ENCODE data around the gene MBD3.

MBD3 gene

GRCh38 chr19:1591421-1592023 lies 1.1 kb downstream of the MBD3 start:
- TF ChIP-seq ZIC2 (tag by site-specific recombination; IDR thresholded peaks at IDR 0.05) = peak; percentile 82
- peak; percentile 60 for TF ChIP-seq GLIS1 (tag by site-specific recombination; IDR thresholded peaks at IDR 0.05)
- 0 out of 2 replicates have a peak, but pooled peaks have one; percentile 0 for TF ChIP-seq KLF9 (tag by site-specific recombination; IDR thresholded peaks at IDR 0.05; ENCODE audit: low read depth)
- TF ChIP-seq ZFP41 (tag by site-specific recombination; IDR thresholded peaks at IDR 0.05; ENCODE audit: borderline replicate concordance) = no peak
- Histone ChIP-seq H3K27ac (ENCODE audit: extremely low read depth, low read depth, low read length) (peak overlapping the region; percentile 100), H3K36me3 (ENCODE audit: control insufficient read depth in 2 of 2, insufficient read depth in 1 of 2, low read length in 2 of 2) (peaks cover 10 to 21% of the 10 kb centered on the region in 2 experiments; a peak in 2 of 3 replicates), H3K4me1 (ENCODE audit: control insufficient read depth, insufficient read depth, low read length) (no peaks in the 10 kb centered on the region), H3K9me3 (ENCODE audit: control insufficient read depth, insufficient read depth, low read depth, low read length) (no peaks in the 10 kb centered on the region), H3K4me3 (ENCODE audit: low read depth, low read length) (peak overlapping the region; percentile 84)
- POLR2A ChIA-PET = interaction anchor here (0.6 to 1.6 kb wide), 3 partner anchors 10 to 61 kb away, joined by 3 to 7 read pairs (median 6); partner anchors contain the start of genes TCF3 and UQCR11
- CTCF ChIA-PET = interaction anchor here (0.5 to 1.3 kb wide), 4 partner anchors 33 to 203 kb away, joined by 3 to 6 read pairs (median 4); no protein-coding TSS in a partner anchor

DNA sequence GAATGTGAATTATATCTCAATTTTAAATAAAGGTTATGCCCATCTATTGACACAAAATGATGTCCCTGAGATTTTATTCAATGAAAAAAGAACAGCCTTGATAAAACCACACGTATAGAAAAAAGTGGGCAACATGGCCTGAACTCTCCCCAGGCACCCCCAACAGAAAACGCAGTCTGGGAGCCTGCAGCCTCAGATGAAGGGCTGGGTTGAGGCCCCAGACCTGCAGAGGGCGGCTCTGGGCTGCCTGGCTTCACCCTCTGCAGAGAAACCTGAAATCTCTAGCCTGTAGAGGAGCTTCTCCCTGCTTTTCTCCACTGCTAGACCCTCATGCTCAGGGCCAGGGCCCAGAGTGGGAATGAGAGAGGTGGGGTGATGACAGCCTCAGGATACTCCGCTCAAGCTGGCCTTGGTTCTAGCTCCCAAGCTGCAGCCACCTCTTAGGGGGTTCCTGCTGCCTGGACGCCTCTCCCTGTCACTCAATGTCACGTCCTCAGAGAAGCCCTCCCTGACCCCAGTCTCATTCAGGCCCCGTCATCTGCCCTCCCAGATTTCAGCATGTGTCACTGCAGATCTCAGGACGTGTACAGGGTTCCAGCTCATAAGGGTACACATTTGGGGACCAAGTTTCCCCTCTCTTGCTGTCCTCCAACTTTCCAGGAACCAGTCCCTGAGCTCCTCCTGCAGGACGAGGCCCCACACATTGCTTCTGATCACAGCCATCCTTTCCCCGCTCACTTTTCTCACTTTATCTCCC lies 1.8 kb downstream of the MBD3 start:
- POLR2A ChIA-PET = interaction anchor here (0.5 to 1.6 kb wide), 4 partner anchors 9 to 118 kb away, joined by 3 to 7 read pairs (median 4); partner anchors contain the start of genes TCF3 and UQCR11
- CTCF ChIA-PET = interaction anchor here (0.5 to 2.0 kb wide), 7 partner anchors 15 to 235 kb away, joined by 3 to 8 read pairs (median 4); no protein-coding TSS in a partner anchor
- Histone ChIP-seq H3K4me1 (ENCODE audit: control insufficient read depth, insufficient read depth, low read length) (no peaks in the 10 kb centered on the region), H3K36me3 (ENCODE audit: control insufficient read depth in 2 of 2, insufficient read depth in 1 of 2, low read length in 2 of 2) (peaks cover 7 to 23% of the 10 kb centered on the region in 2 experiments; a peak in 2 of 3 replicates), H3K4me3 (ENCODE audit: low read depth, low read length) (peak overlapping the region; percentile 84), H3K27ac (ENCODE audit: extremely low read depth, low read depth, low read length) (peak overlapping the region; percentile 100), H3K9me3 (ENCODE audit: control insufficient read depth, insufficient read depth, low read depth, low read length) (no peaks in the 10 kb centered on the region)
- peak; percentile 34; the same call in 1 of the 2 replicates for TF ChIP-seq ZSCAN30 (tag by site-specific recombination; IDR thresholded peaks at IDR 0.05)
- TF ChIP-seq ZBTB20 (tag by site-specific recombination; IDR thresholded peaks at IDR 0.05) = peak; percentile 64
- no peak for TF ChIP-seq ZNF157 (tag by site-specific recombination; IDR thresholded peaks at IDR 0.05)
- no peak for TF ChIP-seq BCL11B (tag by site-specific recombination; IDR thresholded peaks at IDR 0.05; ENCODE audit: low read depth)
- TF ChIP-seq CTCF (tag by site-specific recombination; IDR thresholded peaks at IDR 0.05) = 0 out of 2 replicates have a peak, but pooled peaks have one; percentile 22
- TF ChIP-seq IKZF3 (tag by site-specific recombination; IDR thresholded peaks at IDR 0.05) = 0 out of 2 replicates have a peak, but pooled peaks have one; percentile 9
- 0 out of 2 replicates have a peak, but pooled peaks have one; percentile 3 for TF ChIP-seq ZXDB (tag by site-specific recombination; IDR thresholded peaks at IDR 0.05)
- 0 out of 2 replicates have a peak, but pooled peaks have one; percentile 9 for TF ChIP-seq ZNF2 (tag by site-specific recombination; IDR thresholded peaks at IDR 0.05)
- TF ChIP-seq ZNF184 (tag by site-specific recombination; IDR thresholded peaks at IDR 0.05) = 0 out of 2 replicates have a peak, but pooled peaks have one; percentile 27
- TF ChIP-seq TRIM28 (IDR thresholded peaks at IDR 0.05; ENCODE audit: borderline replicate concordance, low read length) = no peak
- TF ChIP-seq PRDM10 (tag by site-specific recombination; IDR thresholded peaks at IDR 0.05) = peak; percentile 85
- TF ChIP-seq ZNF354C (tag by site-specific recombination; IDR thresholded peaks at IDR 0.05; ENCODE audit: borderline replicate concordance, low read depth) = no peak
- peak; percentile 92 for TF ChIP-seq ZNF335 (tag by site-specific recombination; conservative IDR thresholded peaks at IDR 0.05)
- peak; percentile 49 for TF ChIP-seq ZBTB8A (tag by site-specific recombination; IDR thresholded peaks at IDR 0.05)
- no peak for TF ChIP-seq ZNF391 (tag by site-specific recombination; IDR thresholded peaks at IDR 0.05; ENCODE audit: borderline replicate concordance, low read depth)

All from HEK293 (cell line).